Astrocyte of the spinal cord (primary cell): Measurements from ENCODE around the gene CACHD1.

Experiments used
- DNase-seq: peaks from one replicate; pipeline ENCODE4 v3.0.0; 2011; ENCODE audit warnings: low read depth, low spot score
- H3K4me3 ChIP-seq: 2 replicates; pipeline ENCODE4 v1.5.1; 2011; ENCODE audit warnings: low read depth, mild to moderate bottlenecking, low read length, moderate library complexity
- in situ Hi-C: cut with HindIII; loops from 2 replicates; pipeline ENCODE4 v1.10.0; 2017; ENCODE audit warnings: low sequenced_read_pairs
- TF ChIP-seq, protein P1 (sequence below): IDR thresholded peaks from 2 replicates; pipeline ENCODE4 v1.5.1; 2012; ENCODE audit warnings: low read depth, mild to moderate bottlenecking, low read length, inconsistent platforms

CACHD1 gene

DNA sequence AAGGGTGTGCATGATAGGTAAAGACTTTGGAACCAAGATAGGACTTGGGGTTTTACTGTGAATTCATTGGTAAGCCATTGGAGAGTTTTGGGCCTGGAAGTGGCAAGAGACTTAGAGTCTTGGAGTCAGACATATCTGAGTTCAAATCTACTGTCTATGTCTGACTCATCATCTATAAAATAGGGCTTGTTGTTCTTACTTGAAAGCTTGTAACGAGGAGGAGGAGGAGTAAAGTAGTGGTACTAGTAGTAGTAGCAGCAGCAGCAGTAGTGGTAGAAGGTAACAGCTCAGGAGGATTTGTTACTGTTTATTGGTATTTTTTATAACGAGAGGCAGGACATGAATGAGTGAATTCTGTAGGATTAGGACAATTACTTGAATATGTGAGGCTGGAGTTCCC is 62.7 kb downstream of the CACHD1 start:
- H3K4me3 ChIP-seq: no peak overlapping the region
- no peak for DNase-seq
- TF ChIP-seq, protein P1, sequence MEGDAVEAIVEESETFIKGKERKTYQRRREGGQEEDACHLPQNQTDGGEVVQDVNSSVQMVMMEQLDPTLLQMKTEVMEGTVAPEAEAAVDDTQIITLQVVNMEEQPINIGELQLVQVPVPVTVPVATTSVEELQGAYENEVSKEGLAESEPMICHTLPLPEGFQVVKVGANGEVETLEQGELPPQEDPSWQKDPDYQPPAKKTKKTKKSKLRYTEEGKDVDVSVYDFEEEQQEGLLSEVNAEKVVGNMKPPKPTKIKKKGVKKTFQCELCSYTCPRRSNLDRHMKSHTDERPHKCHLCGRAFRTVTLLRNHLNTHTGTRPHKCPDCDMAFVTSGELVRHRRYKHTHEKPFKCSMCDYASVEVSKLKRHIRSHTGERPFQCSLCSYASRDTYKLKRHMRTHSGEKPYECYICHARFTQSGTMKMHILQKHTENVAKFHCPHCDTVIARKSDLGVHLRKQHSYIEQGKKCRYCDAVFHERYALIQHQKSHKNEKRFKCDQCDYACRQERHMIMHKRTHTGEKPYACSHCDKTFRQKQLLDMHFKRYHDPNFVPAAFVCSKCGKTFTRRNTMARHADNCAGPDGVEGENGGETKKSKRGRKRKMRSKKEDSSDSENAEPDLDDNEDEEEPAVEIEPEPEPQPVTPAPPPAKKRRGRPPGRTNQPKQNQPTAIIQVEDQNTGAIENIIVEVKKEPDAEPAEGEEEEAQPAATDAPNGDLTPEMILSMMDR: no peak
- in situ Hi-C loops: no loop called here

GRCh38 chr1:64535938-64536835 is 66.3 kb downstream of the CACHD1 start:
- no peak overlapping the region for H3K4me3 ChIP-seq
- DNase-seq: no peak
- in situ Hi-C loops: no loop called here
- TF ChIP-seq, protein P1: no peak

DNA sequence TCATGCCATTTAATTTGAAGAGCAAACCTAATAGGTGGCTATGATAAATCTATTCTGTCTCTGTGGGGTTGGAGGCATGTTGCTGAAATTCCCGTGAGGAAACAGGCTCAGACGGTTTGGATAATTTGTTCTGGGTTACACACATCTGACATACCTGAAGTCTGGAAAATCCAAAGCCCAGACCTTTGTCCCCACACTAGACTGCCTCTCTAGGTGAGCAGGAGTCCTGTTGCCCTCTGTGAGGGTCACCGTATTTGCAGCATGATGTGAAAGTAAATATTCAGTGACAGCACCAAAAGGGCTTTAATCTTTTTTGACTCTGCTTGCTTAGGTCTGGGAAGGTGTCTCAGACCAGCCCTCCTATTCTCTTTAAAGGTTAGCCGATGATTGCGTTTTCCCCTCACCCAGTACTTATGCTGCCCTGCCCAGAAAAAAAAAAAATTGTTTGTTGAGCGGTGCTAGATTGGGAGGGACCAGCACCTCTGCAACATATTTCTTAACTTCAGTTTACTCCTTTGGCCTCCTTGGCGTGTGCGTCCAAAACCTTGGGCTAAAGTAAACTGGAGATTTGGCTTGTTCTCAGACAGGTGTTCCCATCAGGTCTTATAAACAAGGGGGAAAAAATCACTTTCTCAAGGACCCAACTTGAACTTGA is 67.0 kb downstream of the CACHD1 start:
- DNase-seq: no peak
- H3K4me3 ChIP-seq: no peak overlapping the region
- TF ChIP-seq, protein P1: no peak
- in situ Hi-C loops: no loop called here

DNA sequence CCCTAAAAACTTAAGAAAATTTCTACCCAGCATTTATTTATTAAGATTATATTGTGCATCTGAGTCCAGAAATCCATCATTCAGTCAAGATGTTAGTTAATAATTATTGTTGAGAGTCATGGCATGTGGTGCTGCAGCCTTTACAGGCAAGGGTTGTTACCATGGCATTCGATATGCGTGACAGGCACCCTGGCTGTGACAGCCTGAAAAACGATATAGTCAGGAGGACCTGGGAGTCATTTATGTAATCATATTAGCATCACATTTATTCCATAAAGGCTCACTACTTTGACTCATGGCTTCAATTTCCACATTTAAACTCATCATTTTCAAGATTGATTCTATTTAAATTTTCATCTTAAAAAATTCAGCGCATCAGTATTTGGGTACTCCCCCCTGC is 68.0 kb downstream of the CACHD1 start:
- in situ Hi-C loops: no loop called here

DNA sequence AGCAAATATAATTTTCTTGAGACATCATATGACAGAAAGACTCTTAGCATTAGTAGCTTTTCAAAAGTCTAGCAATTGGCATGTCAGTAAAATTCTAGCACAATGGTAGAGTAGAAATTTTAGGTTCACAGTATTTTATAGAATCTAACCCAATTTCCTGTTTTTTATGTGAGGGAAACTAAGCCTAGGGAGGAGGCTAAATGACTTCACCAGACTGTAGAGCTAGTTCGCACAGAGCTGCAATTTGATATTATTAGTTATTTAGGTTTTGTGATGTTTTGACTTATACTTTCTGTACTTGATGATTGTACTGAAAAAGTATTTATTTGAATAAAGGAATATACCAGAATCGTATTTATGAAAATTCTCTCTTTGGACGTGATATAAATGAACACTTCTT is 68.5 kb downstream of the CACHD1 start:
- in situ Hi-C loops: no loop called here
- TF ChIP-seq, protein P1: no peak
- no peak overlapping the region for H3K4me3 ChIP-seq
- DNase-seq: no peak

More for the DNA sequence above, 68.0 kb downstream of the CACHD1 start:
- no peak for DNase-seq
- TF ChIP-seq, protein P1: no peak
- H3K4me3 ChIP-seq: no peak overlapping the region

DNA sequence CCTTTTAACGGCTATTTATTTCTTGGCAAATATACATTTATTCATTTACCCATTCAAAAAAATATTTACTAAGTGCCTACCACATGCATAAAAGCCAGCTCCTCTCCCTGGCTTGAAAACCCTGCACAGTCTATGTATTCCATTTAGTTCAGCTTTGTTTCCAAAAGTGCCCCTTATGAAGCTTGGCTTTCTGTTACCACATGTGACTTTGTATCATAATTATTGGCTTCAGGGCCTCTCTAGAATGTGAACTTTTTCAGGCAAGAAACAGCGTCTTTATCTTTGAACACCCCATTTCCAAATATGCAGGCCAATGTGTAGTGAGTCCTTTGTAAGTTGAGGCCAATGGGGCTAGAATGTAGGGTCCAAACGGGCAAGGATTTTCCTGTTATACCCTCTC is 69.4 kb downstream of the CACHD1 start:
- in situ Hi-C loops: no loop called here
- TF ChIP-seq, protein P1: no peak

More for the DNA sequence above, 69.4 kb downstream of the CACHD1 start:
- DNase-seq: no peak
- H3K4me3 ChIP-seq: no peak overlapping the region
